ENCODE data around the gene EXOSC7. TPM values are rescaled to one million over a fixed set of nuclear protein-coding genes. Genes with fewer than 3 reads are reported as not detected.
A peak's percentile ranks its signal among the peaks of the same experiment; 100 is the strongest.

Gene EXOSC7
- total and polyA plus RNA-seq, 9 of the 15 experiments (the other 6 are each of a cell fraction or from before 2014, with no cell fraction given): 88.5 to 237 (median 112) TPM

DNA sequence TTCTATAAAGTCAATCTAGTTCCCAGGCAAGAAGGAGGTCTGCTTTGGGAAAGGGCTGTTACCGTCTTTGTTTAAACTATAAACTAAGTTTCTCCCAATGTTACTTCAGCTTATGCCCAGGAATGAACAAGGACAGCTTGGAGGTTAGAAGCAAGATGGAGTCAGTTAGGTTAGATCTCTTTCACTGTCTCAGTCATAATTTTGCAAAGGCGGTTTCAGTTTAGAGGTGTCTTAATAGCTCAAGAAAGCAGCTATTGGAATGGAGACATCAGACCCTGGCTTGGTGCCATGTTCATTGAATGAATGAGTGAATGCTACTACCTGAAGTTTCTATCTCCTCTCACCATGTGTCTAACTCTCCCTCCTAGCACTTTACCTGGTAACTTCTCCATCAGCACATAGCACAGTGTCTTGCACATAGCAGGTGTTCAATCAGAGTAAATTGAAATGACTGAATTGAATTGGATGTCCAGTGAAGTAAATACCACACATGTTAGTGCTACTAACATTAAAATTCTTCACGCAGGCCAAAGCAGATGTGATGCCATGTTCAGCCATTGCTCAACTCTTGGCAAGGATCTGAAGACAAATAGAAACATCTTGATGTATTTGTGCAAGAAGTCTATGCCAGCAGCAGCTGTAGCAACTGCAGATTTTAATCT lies 78.3 kb downstream of the EXOSC7 start (continued):
- TF ChIP-seq XRCC3 (IDR thresholded peaks at IDR 0.05) (no peak), ADNP (tag; IDR thresholded peaks at IDR 0.05) (no peak), THRAP3 (IDR thresholded peaks at IDR 0.05; ENCODE audit: borderline replicate concordance) (no peak), RFX1 (IDR thresholded peaks at IDR 0.05) (no peak), CC2D1A (IDR thresholded peaks at IDR 0.05) (no peak), ZNF354B (CRISPR knock-in tag; IDR thresholded peaks at IDR 0.05) (peak; percentile 82), SP1 (CRISPR knock-in tag; IDR thresholded peaks at IDR 0.05) (no peak), ESRRB (CRISPR knock-in tag; IDR thresholded peaks at IDR 0.05; ENCODE audit: borderline replicate concordance) (no peak), CREB1 (IDR thresholded peaks at IDR 0.05) (no peak), CREB1 (CRISPR knock-in tag; IDR thresholded peaks at IDR 0.05) (no peak), TCF7 (IDR thresholded peaks at IDR 0.05; ENCODE audit: borderline replicate concordance) (no peak), SPI1 (IDR thresholded peaks at IDR 0.05; ENCODE audit: borderline replicate concordance, low read depth, low read length) (no peak), BRCA1 (IDR thresholded peaks at IDR 0.05) (no peak), BRCA1 (CRISPR knock-in tag; IDR thresholded peaks at IDR 0.05) (no peak)
- TF ChIP-seq, protein P1, sequence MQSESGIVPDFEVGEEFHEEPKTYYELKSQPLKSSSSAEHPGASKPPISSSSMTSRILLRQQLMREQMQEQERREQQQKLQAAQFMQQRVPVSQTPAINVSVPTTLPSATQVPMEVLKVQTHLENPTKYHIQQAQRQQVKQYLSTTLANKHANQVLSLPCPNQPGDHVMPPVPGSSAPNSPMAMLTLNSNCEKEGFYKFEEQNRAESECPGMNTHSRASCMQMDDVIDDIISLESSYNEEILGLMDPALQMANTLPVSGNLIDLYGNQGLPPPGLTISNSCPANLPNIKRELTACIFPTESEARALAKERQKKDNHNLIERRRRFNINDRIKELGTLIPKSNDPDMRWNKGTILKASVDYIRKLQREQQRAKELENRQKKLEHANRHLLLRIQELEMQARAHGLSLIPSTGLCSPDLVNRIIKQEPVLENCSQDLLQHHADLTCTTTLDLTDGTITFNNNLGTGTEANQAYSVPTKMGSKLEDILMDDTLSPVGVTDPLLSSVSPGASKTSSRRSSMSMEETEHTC (IDR thresholded peaks at IDR 0.05): no peak
- TF ChIP-seq, protein P2, sequence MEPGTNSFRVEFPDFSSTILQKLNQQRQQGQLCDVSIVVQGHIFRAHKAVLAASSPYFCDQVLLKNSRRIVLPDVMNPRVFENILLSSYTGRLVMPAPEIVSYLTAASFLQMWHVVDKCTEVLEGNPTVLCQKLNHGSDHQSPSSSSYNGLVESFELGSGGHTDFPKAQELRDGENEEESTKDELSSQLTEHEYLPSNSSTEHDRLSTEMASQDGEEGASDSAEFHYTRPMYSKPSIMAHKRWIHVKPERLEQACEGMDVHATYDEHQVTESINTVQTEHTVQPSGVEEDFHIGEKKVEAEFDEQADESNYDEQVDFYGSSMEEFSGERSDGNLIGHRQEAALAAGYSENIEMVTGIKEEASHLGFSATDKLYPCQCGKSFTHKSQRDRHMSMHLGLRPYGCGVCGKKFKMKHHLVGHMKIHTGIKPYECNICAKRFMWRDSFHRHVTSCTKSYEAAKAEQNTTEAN (CRISPR knock-in tag; IDR thresholded peaks at IDR 0.05): no peak
- TF ChIP-seq, protein P3, sequence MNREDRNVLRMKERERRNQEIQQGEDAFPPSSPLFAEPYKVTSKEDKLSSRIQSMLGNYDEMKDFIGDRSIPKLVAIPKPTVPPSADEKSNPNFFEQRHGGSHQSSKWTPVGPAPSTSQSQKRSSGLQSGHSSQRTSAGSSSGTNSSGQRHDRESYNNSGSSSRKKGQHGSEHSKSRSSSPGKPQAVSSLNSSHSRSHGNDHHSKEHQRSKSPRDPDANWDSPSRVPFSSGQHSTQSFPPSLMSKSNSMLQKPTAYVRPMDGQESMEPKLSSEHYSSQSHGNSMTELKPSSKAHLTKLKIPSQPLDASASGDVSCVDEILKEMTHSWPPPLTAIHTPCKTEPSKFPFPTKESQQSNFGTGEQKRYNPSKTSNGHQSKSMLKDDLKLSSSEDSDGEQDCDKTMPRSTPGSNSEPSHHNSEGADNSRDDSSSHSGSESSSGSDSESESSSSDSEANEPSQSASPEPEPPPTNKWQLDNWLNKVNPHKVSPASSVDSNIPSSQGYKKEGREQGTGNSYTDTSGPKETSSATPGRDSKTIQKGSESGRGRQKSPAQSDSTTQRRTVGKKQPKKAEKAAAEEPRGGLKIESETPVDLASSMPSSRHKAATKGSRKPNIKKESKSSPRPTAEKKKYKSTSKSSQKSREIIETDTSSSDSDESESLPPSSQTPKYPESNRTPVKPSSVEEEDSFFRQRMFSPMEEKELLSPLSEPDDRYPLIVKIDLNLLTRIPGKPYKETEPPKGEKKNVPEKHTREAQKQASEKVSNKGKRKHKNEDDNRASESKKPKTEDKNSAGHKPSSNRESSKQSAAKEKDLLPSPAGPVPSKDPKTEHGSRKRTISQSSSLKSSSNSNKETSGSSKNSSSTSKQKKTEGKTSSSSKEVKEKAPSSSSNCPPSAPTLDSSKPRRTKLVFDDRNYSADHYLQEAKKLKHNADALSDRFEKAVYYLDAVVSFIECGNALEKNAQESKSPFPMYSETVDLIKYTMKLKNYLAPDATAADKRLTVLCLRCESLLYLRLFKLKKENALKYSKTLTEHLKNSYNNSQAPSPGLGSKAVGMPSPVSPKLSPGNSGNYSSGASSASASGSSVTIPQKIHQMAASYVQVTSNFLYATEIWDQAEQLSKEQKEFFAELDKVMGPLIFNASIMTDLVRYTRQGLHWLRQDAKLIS (CRISPR knock-in tag; IDR thresholded peaks at IDR 0.05): no peak
- TF ChIP-seq, protein P4, sequence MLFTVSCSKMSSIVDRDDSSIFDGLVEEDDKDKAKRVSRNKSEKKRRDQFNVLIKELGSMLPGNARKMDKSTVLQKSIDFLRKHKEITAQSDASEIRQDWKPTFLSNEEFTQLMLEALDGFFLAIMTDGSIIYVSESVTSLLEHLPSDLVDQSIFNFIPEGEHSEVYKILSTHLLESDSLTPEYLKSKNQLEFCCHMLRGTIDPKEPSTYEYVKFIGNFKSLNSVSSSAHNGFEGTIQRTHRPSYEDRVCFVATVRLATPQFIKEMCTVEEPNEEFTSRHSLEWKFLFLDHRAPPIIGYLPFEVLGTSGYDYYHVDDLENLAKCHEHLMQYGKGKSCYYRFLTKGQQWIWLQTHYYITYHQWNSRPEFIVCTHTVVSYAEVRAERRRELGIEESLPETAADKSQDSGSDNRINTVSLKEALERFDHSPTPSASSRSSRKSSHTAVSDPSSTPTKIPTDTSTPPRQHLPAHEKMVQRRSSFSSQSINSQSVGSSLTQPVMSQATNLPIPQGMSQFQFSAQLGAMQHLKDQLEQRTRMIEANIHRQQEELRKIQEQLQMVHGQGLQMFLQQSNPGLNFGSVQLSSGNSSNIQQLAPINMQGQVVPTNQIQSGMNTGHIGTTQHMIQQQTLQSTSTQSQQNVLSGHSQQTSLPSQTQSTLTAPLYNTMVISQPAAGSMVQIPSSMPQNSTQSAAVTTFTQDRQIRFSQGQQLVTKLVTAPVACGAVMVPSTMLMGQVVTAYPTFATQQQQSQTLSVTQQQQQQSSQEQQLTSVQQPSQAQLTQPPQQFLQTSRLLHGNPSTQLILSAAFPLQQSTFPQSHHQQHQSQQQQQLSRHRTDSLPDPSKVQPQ (CRISPR knock-in tag; IDR thresholded peaks at IDR 0.05; ENCODE audit: borderline replicate concordance): peak; percentile 69; the same call in 1 of the 2 replicates

Data from K562 (cell line).